PC-3 (cell line): ENCODE data around the gene FAH. TPM values are rescaled to one million over a fixed set of nuclear protein-coding genes. Genes with fewer than 3 reads are reported as not detected.

Source experiments
- ATAC-seq: fragments of 200-7000 bp; cut with Tn5 transposase; 2 replicates; pipeline ENCODE4 v1.9.1; 2020; ENCODE audit warnings: mild to moderate bottlenecking, moderate library complexity
- BruUV-seq: library from RNA; stranded (reverse); fragments of 400-500 nt; replicated peaks from 2 replicates; lab custom pipeline; 2021; lab: Mats Ljungman, UMichigan
- CTCF ChIA-PET: fragments of 300-600 bp; sonication (Branson Sonifier 250); formaldehyde crosslinking; loops from one replicate; lab custom pipeline; 2022; ENCODE audit warnings: antibody characterized with exemption; lab: Charles Lee
- POLR2A ChIA-PET: fragments of 300-600 bp; sonication (Branson Sonifier 250); formaldehyde crosslinking; loops from one replicate; lab custom pipeline; 2022; ENCODE audit warnings: antibody characterized with exemption; ENCODE audit not compliant: unreplicated experiment; lab: Charles Lee
- DNase-seq: peaks from one replicate; pipeline ENCODE4 v3.0.0-alpha.2; 2015
- H2AFZ ChIP-seq: fragments of 300-600 bp; sonication (generic); 2 replicates; pipeline ENCODE4 v1.6.0; 2016; ENCODE audit warnings: antibody characterized with exemption, low read length
- H3F3A ChIP-seq: fragments of 300-600 bp; sonication (generic); one replicate; pipeline ENCODE4 v1.6.0; 2017; ENCODE audit warnings: antibody characterized with exemption, low read length, control low read depth, mild to moderate bottlenecking; ENCODE audit not compliant: unreplicated experiment
- H3K27ac ChIP-seq: fragments of 300-600 bp; sonication (generic); 2 replicates; pipeline ENCODE4 v1.5.1; 2016; ENCODE audit warnings: mild to moderate bottlenecking, low read length
- H3K27me3 ChIP-seq: fragments of 300-600 bp; sonication (generic); 2 replicates; pipeline ENCODE4 v1.6.1; 2016; ENCODE audit warnings: low read length, mixed read lengths
- H3K36me3 ChIP-seq: fragments of 300-600 bp; sonication (generic); 2 replicates; pipeline ENCODE4 v1.6.1; 2016; ENCODE audit warnings: low read depth, mixed run types, low read length, mixed read lengths
- H3K4me1 ChIP-seq: fragments of 300-600 bp; sonication (generic); 2 replicates; pipeline ENCODE4 v1.5.1; 2016; ENCODE audit warnings: low read length; ENCODE audit not compliant: insufficient read depth
- H3K4me2 ChIP-seq: fragments of 300-600 bp; sonication (generic); 2 replicates; pipeline ENCODE4 v1.6.0; 2016; ENCODE audit warnings: low read length
- H3K4me3 ChIP-seq: fragments of 300-600 bp; sonication (generic); 2 replicates; pipeline ENCODE4 v1.5.1; 2016; ENCODE audit warnings: mild to moderate bottlenecking, low read length, mixed read lengths
- H3K79me2 ChIP-seq: fragments of 300-600 bp; sonication (generic); 2 replicates; pipeline ENCODE4 v1.6.1; 2017; ENCODE audit warnings: low read length, mixed read lengths
- H3K9ac ChIP-seq: fragments of 300-600 bp; sonication (generic); 2 replicates; pipeline ENCODE4 v1.6.0; 2016; ENCODE audit warnings: mild to moderate bottlenecking, low read length
- H3K9me2 ChIP-seq: fragments of 300-600 bp; sonication (generic); replicated peaks from 2 replicates; pipeline ENCODE4 v1.6.1; 2016; ENCODE audit warnings: mixed run types, low read length, mixed read lengths
- H3K9me3 ChIP-seq: fragments of 300-600 bp; sonication (generic); 2 replicates; pipeline ENCODE4 v1.6.1; 2016; ENCODE audit warnings: low read length, mixed read lengths
- H4K20me1 ChIP-seq: fragments of 300-600 bp; sonication (generic); 2 replicates; pipeline ENCODE4 v1.6.1; 2016; ENCODE audit warnings: low read length, mixed read lengths
- CTCF ChIP-seq: fragments of 300-600 bp; sonication (generic); conservative IDR thresholded peaks from 2 replicates; pipeline ENCODE4 v1.5.1; 2017; ENCODE audit warnings: antibody characterized with exemption, low read depth, mild to moderate bottlenecking, low read length
- EZH2 ChIP-seq: fragments of 300-600 bp; sonication (generic); IDR thresholded peaks from one replicate; pipeline ENCODE4 v1.6.1; 2017; ENCODE audit warnings: antibody characterized with exemption, mild to moderate bottlenecking, low read length; ENCODE audit not compliant: unreplicated experiment
- EZH2phosphoT487 ChIP-seq: fragments of 300-600 bp; sonication (generic); IDR thresholded peaks from 2 replicates; pipeline ENCODE4 v1.6.1; 2018; ENCODE audit warnings: mild to moderate bottlenecking, antibody characterized with exemption, low read length, borderline replicate concordance
- intact Hi-C: fragments of 100-400 bp; cut with micrococcal nuclease; formaldehyde crosslinking; loops from 2 replicates; pipeline ENCODE4 v1.9.0; 2023
- total RNA-seq: library from RNA; depleted of rRNA; stranded (reverse); fragments of >200 nt; gene quantifications from 2 replicates; pipeline ENCODE4 v1.2.3, GENCODE V29; 2014

FAH gene
- total RNA-seq, 1 experiment from 2014 or later: 55.4 TPM

DNA sequence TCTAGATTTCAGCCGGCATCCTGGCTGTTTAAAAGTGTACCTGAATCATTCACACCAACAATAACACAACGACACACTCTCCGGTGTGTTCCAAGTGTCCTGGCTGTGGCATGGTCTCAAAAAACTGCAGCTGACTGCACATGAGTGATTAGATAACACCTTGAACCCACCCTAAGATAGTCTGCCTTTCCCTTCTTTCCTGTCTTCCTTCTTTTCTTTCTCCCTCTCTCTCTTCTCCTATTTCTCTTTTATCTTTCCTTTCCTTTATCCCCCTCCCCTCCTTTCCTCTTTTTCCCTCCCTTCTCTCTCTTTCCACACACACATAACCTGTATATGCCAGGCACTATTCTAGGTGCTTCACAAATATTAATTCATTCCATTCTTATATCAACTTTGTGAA lies 1.2 kb upstream of the FAH start:
- no TSS peak for BruUV-seq
- Histone ChIP-seq H4K20me1 (no peaks in the 10 kb centered on the region), H3K36me3 (no peaks in the 10 kb centered on the region), H3K27ac (no peak overlapping the region), H3K9ac (no peak overlapping the region), H2AFZ (peak overlapping the region; percentile 85), H3K4me2 (peak overlapping the region; percentile 87), H3K4me3 (peak overlapping the region; percentile 67; the same call in 1 of the 2 replicates), H3K27me3 (no peaks in the 10 kb centered on the region), H3F3A (no peaks in the 10 kb centered on the region), H3K9me2 (no peaks in the 10 kb centered on the region), H3K79me2 (peaks cover 27% of the 10 kb centered on the region), H3K9me3 (no peaks in the 10 kb centered on the region), H3K4me1 (peaks cover 9% of the 10 kb centered on the region; the same call in 1 of the 2 replicates)
- TF ChIP-seq CTCF: no peak
- TF ChIP-seq EZH2phosphoT487: no peak
- ATAC-seq (no peak), DNase-seq (no peak)
- CTCF ChIA-PET: interaction anchor here (0.7 kb wide), 1 partner anchor 24 kb away, joined by 4 read pairs; no protein-coding TSS in a partner anchor
- POLR2A ChIA-PET: no interaction called here
- intact Hi-C loops: loop anchor here (5.0 kb wide), 1 partner anchor 79 kb away; no protein-coding TSS in a partner anchor

- CTCF ChIA-PET: interaction anchor here (0.5 to 0.7 kb wide), 3 partner anchors 23 to 285 kb away, joined by 3 to 4 read pairs (median 3); no protein-coding TSS in a partner anchor
- H3K9me2 ChIP-seq: no peaks in the 10 kb centered on the region
- no peaks in the 10 kb centered on the region for H3K9me3 ChIP-seq
- no peaks in the 10 kb centered on the region for H4K20me1 ChIP-seq
- H3K79me2 ChIP-seq: peaks cover 27% of the 10 kb centered on the region
- no TSS peak for BruUV-seq
- intact Hi-C loops: loop anchor here (1.0 to 5.0 kb wide), 2 partner anchors 80 to 93 kb away; partner anchors contain the start of gene ZFAND6
- H3K4me2 ChIP-seq: peak overlapping the region; percentile 93
- no peaks in the 10 kb centered on the region for H3K36me3 ChIP-seq
- H3K27me3 ChIP-seq: no peaks in the 10 kb centered on the region
- H3K4me3 ChIP-seq: peak overlapping the region; percentile 82
- no peaks in the 10 kb centered on the region for H3F3A ChIP-seq
- H3K27ac ChIP-seq: peak overlapping the region; percentile 45; the same call in 1 of the 2 replicates
- TF ChIP-seq EZH2phosphoT487 (no peak), EZH2 (no peak), CTCF (no peak)
- ATAC-seq: peak; percentile 69
- peak; percentile 86 for DNase-seq
- H3K9ac ChIP-seq: peak overlapping the region; percentile 76
- H2AFZ ChIP-seq: peak overlapping the region; percentile 97
- peaks cover 9% of the 10 kb centered on the region; the same call in 1 of the 2 replicates for H3K4me1 ChIP-seq
- POLR2A ChIA-PET: interaction anchor here (0.6 kb wide), 1 partner anchor 299 kb away, joined by 3 read pairs; no protein-coding TSS in a partner anchor
These were observed 461 bp upstream of the FAH start for GRCh38 chr15:80152180-80152895.
